Measurements from ENCODE around the gene SNX25.

The SNX25 gene

DNA sequence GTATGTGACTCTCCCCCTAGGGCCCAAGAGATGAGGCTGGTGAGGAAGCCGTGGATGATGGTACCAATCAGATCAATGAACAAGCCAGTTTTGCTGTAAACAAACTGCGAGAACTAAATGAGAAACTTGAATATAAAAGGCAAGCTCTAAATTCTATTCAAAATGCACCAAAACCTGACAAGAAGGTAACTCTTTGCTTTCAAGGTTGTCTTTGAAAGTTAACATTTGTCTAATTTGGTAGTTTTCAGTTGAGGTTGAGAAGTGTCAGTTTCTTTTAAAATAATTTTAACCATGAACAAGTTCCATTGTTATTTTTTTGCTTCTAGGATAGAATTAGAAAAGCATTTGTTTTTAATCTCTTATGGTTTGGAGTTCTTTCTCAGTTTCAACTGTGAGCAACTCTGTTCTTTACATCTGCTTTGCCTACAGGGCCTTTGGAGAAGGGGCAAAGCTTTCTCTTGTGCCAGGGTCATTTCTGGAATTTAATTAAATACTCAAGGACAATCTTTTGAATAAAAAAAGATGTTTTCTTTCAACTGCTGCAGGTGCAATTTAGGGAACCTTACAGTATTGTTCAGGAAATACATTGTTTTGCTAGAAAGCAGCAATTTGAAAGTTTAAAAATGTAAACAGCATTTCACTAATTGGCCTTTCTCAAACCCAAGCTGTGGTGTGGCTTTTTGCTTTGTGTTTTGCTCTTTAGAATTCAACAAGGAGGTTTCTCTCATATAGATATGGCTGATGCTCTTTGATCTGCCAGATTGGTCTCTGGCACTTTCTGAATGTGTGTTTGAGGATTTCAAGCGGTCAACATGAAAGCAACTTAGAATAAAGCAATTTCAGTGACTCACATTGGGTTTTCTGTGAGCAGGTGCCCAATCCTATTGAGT, 123.4 kb downstream of the SNX25 start:
- TF ChIP-seq YY1 (IDR thresholded peaks at IDR 0.05; ENCODE audit: insufficient read depth, insufficient read length) (no peak), SUZ12 (IDR thresholded peaks at IDR 0.05; ENCODE audit: extremely low read depth, insufficient read depth, insufficient read length) (no peak), ZNF274 (IDR thresholded peaks at IDR 0.05; ENCODE audit: low read depth, low read length) (no peak)
- Histone ChIP-seq H3K4me3 (ENCODE audit: insufficient read length, low read depth) (no peak overlapping the region), H3K9me3 (ENCODE audit: insufficient read depth, low read length) (peaks cover 28% of the 10 kb centered on the region), H3K9ac (ENCODE audit: insufficient read length, low read depth) (no peak overlapping the region), H3K27me3 (ENCODE audit: insufficient read depth, insufficient read length) (no peaks in the 10 kb centered on the region), H3K4me1 (ENCODE audit: insufficient read depth, insufficient read length) (no peaks in the 10 kb centered on the region), H3K36me3 (ENCODE audit: insufficient read depth, insufficient read length, low read length) (no peaks in the 10 kb centered on the region)
- DNase-seq (ENCODE audit: low read depth, low spot score) = no peak

DNA sequence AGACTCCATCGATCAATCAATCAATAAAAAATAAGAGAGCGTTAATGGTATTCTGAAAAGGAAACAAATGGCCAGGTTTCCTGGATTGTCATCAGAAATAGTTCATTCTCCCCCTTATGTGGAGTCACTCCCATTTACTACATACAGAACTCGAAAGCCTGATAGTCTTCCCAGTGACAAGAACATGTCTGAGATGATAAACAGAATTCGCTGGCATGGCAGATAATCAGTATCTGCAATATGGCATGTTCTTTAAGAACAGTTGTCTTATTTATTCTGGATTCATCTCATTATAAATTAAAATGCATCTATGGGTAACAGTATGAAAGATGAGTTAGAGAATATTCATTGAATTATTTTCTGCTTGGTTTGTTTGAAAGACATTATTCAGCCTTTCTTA, 124.9 kb downstream of the SNX25 start:
- H3K4me3 ChIP-seq (ENCODE audit: insufficient read length, low read depth) = no peak overlapping the region
- TF ChIP-seq SUZ12 (IDR thresholded peaks at IDR 0.05; ENCODE audit: extremely low read depth, insufficient read depth, insufficient read length) (no peak), YY1 (IDR thresholded peaks at IDR 0.05; ENCODE audit: insufficient read depth, insufficient read length) (no peak), ZNF274 (IDR thresholded peaks at IDR 0.05; ENCODE audit: low read depth, low read length) (no peak)

DNA sequence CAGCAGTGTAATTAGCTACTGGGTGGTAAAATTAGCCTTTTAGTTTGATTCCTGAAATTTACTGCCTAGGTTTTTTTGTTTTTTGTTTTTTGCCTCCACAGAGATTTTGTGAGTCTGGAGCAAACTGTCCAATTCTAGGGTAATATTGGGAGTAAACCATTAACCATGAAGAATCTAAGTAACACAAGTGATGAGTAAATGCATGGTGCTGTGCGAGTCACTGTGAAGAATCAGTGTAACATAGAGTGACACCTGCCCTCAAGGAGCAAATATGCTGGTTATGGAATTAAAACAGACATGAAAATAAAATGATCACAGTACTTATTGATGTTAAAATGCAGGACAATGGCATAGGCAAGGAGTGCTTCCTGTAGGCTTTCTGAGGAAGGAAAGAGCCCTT, 126.2 kb downstream of the SNX25 start:
- H3K4me1 ChIP-seq (ENCODE audit: insufficient read depth, insufficient read length) = no peaks in the 10 kb centered on the region
- no peak for DNase-seq (ENCODE audit: low read depth, low spot score)
- peaks cover 6% of the 10 kb centered on the region for H3K36me3 ChIP-seq (ENCODE audit: insufficient read depth, insufficient read length, low read length)

More for the DNA sequence above, 124.9 kb downstream of the SNX25 start:
- peaks cover 14% of the 10 kb centered on the region for H3K9me3 ChIP-seq (ENCODE audit: insufficient read depth, low read length)
- no peaks in the 10 kb centered on the region for H3K27me3 ChIP-seq (ENCODE audit: insufficient read depth, insufficient read length)
- H3K4me1 ChIP-seq (ENCODE audit: insufficient read depth, insufficient read length) = no peaks in the 10 kb centered on the region
- H3K9ac ChIP-seq (ENCODE audit: insufficient read length, low read depth) = no peak overlapping the region
- H3K36me3 ChIP-seq (ENCODE audit: insufficient read depth, insufficient read length, low read length) = peaks cover 2% of the 10 kb centered on the region
- no peak for DNase-seq (ENCODE audit: low read depth, low spot score)

DNA sequence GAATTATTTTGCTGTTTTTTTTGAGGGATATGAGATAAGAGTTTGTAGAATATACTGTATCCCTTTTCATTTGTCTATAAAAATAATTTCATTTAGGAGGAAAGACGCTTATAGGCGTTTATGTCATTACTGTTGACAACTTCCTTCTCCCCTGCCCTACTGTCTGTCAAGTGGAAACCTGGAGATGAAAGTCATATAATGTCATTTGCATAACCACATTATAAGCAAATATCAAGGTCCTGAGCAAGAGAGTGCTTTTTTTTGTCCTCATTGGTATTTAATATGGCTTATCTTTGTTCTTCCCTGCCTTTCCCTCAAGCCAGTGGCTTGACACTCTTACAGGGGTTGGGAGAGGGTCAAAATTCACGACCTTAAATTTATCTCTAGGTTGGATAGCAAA, 130.5 kb downstream of the SNX25 start:
- DNase-seq (ENCODE audit: low read depth, low spot score) = no peak
- no peaks in the 10 kb centered on the region for H3K4me1 ChIP-seq (ENCODE audit: insufficient read depth, insufficient read length)
- no peaks in the 10 kb centered on the region; the same call in 1 of the 2 replicates for H3K9me3 ChIP-seq (ENCODE audit: insufficient read depth, low read length)
- no peak overlapping the region for H3K4me3 ChIP-seq (ENCODE audit: insufficient read length, low read depth)
- H3K27me3 ChIP-seq (ENCODE audit: insufficient read depth, insufficient read length) = no peaks in the 10 kb centered on the region
- TF ChIP-seq YY1 (IDR thresholded peaks at IDR 0.05; ENCODE audit: insufficient read depth, insufficient read length) (no peak), ZNF274 (IDR thresholded peaks at IDR 0.05; ENCODE audit: low read depth, low read length) (no peak)
- H3K9ac ChIP-seq (ENCODE audit: insufficient read length, low read depth) = no peak overlapping the region
- H3K36me3 ChIP-seq (ENCODE audit: insufficient read depth, insufficient read length, low read length) = peaks cover 13% of the 10 kb centered on the region

More for the DNA sequence above, 126.2 kb downstream of the SNX25 start:
- H3K27me3 ChIP-seq (ENCODE audit: insufficient read depth, insufficient read length) = no peaks in the 10 kb centered on the region
- TF ChIP-seq ZNF274 (IDR thresholded peaks at IDR 0.05; ENCODE audit: low read depth, low read length) = no peak
- no peak for TF ChIP-seq SUZ12 (IDR thresholded peaks at IDR 0.05; ENCODE audit: extremely low read depth, insufficient read depth, insufficient read length)
- TF ChIP-seq YY1 (IDR thresholded peaks at IDR 0.05; ENCODE audit: insufficient read depth, insufficient read length) = no peak
- no peak overlapping the region for H3K4me3 ChIP-seq (ENCODE audit: insufficient read length, low read depth)
- peaks cover 1% of the 10 kb centered on the region for H3K9me3 ChIP-seq (ENCODE audit: insufficient read depth, low read length)
- H3K9ac ChIP-seq (ENCODE audit: insufficient read length, low read depth) = no peak overlapping the region

DNA sequence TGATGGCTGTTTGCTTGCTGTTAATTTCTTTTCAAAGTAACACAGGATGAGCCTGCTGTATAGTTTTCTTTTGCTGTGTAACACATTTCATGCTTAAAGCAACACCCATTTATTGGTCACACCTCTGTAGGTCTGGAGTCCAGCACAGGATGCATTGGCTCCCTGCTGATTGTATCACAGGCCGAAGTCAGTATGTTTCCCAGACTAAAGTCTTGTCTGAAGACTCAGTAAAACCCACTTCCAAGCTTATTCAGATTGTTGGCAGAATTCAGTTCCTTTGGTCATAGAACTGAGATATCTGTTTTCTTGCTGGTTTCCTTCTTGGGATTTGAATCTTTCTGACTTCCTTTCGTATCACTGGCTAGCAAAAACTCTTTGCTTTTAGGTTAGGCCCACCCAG, 132.0 kb downstream of the SNX25 start:
- H3K4me1 ChIP-seq (ENCODE audit: insufficient read depth, insufficient read length) = no peaks in the 10 kb centered on the region
- no peaks in the 10 kb centered on the region; the same call in 1 of the 2 replicates for H3K9me3 ChIP-seq (ENCODE audit: insufficient read depth, low read length)
- no peak for TF ChIP-seq YY1 (IDR thresholded peaks at IDR 0.05; ENCODE audit: insufficient read depth, insufficient read length)
- TF ChIP-seq SUZ12 (IDR thresholded peaks at IDR 0.05; ENCODE audit: extremely low read depth, insufficient read depth, insufficient read length) = no peak
- TF ChIP-seq ZNF274 (IDR thresholded peaks at IDR 0.05; ENCODE audit: low read depth, low read length) = no peak
- no peaks in the 10 kb centered on the region for H3K27me3 ChIP-seq (ENCODE audit: insufficient read depth, insufficient read length)
- no peak overlapping the region for H3K4me3 ChIP-seq (ENCODE audit: insufficient read length, low read depth)
- peaks cover 13% of the 10 kb centered on the region for H3K36me3 ChIP-seq (ENCODE audit: insufficient read depth, insufficient read length, low read length)
- H3K9ac ChIP-seq (ENCODE audit: insufficient read length, low read depth) = no peak overlapping the region
- DNase-seq (ENCODE audit: low read depth, low spot score) = no peak

DNA sequence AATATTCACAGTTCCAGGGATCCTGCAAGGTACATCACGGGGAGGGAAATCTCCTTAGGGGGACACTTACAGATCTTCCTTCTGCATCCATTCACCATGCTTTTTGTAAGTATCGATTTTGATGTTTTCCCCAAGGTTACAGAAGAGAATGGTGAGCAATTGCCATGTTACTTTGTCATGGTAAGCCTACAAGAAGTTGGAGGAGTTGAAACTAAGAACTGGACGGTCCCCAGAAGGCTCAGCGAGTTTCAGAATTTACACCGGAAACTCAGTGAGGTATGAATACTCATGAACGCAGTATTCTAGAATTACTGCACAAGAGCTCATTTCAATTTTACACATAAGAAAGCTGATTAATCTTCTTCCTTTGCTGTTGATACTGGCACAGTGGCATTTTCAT, 132.4 kb downstream of the SNX25 start:
- Histone ChIP-seq H3K4me3 (ENCODE audit: insufficient read length, low read depth) (no peak overlapping the region), H3K4me1 (ENCODE audit: insufficient read depth, insufficient read length) (no peaks in the 10 kb centered on the region), H3K9ac (ENCODE audit: insufficient read length, low read depth) (no peak overlapping the region), H3K27me3 (ENCODE audit: insufficient read depth, insufficient read length) (no peaks in the 10 kb centered on the region), H3K36me3 (ENCODE audit: insufficient read depth, insufficient read length, low read length) (peaks cover 15% of the 10 kb centered on the region), H3K9me3 (ENCODE audit: insufficient read depth, low read length) (no peaks in the 10 kb centered on the region; the same call in 1 of the 2 replicates)
- DNase-seq (ENCODE audit: low read depth, low spot score) = no peak
- TF ChIP-seq SUZ12 (IDR thresholded peaks at IDR 0.05; ENCODE audit: extremely low read depth, insufficient read depth, insufficient read length) = no peak
- no peak for TF ChIP-seq ZNF274 (IDR thresholded peaks at IDR 0.05; ENCODE audit: low read depth, low read length)
- TF ChIP-seq YY1 (IDR thresholded peaks at IDR 0.05; ENCODE audit: insufficient read depth, insufficient read length) = no peak

DNA sequence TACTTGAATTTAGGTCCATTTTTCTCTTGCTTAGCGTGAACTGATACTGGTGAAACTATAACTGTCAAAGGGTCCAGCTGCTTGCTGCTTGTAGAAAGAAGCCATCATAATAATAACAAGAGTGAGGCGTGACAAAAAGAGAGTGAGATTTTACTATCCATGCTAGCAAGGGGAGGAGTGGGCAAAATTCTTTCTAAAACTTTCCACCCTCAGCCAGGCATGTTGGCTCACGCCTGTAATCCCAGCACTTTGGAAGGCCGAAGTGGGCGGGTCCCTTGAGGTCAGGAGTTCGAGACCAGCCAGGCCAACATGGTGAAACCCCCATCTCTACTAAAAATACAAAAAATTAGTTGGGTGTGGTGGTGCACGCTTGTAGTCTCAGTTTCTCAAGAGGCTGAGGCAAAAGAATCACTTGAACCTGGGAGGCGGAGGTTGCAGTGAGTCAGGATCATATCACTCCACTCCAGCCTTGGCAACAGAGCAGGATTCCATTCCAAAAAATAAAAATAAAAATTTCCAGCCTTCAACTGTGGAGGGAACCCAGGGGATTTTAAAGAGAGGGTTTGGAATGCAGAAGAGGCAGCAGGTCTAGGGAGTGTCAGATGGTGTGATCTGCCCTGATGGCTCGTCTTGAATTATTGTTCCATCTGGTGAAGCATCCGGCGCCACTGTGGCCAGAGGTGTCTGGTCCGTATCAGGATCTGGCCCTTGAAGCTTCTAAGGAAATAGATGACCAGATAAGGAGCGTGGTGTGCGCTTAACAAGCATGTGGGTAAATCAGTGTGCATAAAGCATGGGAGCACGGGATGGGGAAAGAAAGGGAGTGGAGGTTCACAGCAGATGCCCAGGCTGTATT, 134.6 kb downstream of the SNX25 start:
- no peak overlapping the region for H3K9ac ChIP-seq (ENCODE audit: insufficient read length, low read depth)
- H3K27me3 ChIP-seq (ENCODE audit: insufficient read depth, insufficient read length) = no peaks in the 10 kb centered on the region
- no peaks in the 10 kb centered on the region for H3K9me3 ChIP-seq (ENCODE audit: insufficient read depth, low read length)
- no peak for DNase-seq (ENCODE audit: low read depth, low spot score)
- H3K4me3 ChIP-seq (ENCODE audit: insufficient read length, low read depth) = no peak overlapping the region
- H3K4me1 ChIP-seq (ENCODE audit: insufficient read depth, insufficient read length) = no peaks in the 10 kb centered on the region
- TF ChIP-seq ZNF274 (IDR thresholded peaks at IDR 0.05; ENCODE audit: low read depth, low read length) (no peak), YY1 (IDR thresholded peaks at IDR 0.05; ENCODE audit: insufficient read depth, insufficient read length) (no peak), SUZ12 (IDR thresholded peaks at IDR 0.05; ENCODE audit: extremely low read depth, insufficient read depth, insufficient read length) (no peak)
- peaks cover 15% of the 10 kb centered on the region for H3K36me3 ChIP-seq (ENCODE audit: insufficient read depth, insufficient read length, low read length)

Measured in NT2/D1 (cell line).